Measurements from ENCODE around the gene TRPM2. TPM values are rescaled to one million over a fixed set of nuclear protein-coding genes. Genes with fewer than 3 reads are reported as not detected.

The TRPM2 gene
- total RNA-seq, 4 donors from 2014 or later: 1.1 to 27.2 (median 3.3) TPM

- no peak overlapping the region for H3K27ac ChIP-seq
- H3K36me3 ChIP-seq: no peaks in the 10 kb centered on the region
- no peak overlapping the region for H3K4me3 ChIP-seq
- TF ChIP-seq POLR2A (IDR thresholded peaks at IDR 0.05) (no peak), CTCF (IDR thresholded peaks at IDR 0.05) (no peak)
- peak in 1 of 3 donors; percentile 32 for DNase-seq
- no peaks in the 10 kb centered on the region for H3K9me3 ChIP-seq
- no peaks in the 10 kb centered on the region for H3K4me1 ChIP-seq
- H3K27me3 ChIP-seq: no peaks in the 10 kb centered on the region
Measured at GRCh38 chr21:44397431-44398031, 44.1 kb downstream of the TRPM2 start.

- Histone ChIP-seq H3K27ac (no peak overlapping the region), H3K36me3 (no peaks in the 10 kb centered on the region), H3K9me3 (no peaks in the 10 kb centered on the region), H3K4me3 (no peak overlapping the region), H3K27me3 (no peaks in the 10 kb centered on the region), H3K4me1 (no peaks in the 10 kb centered on the region)
- peak in 1 of 3 donors; percentile 3 for DNase-seq
- TF ChIP-seq CTCF (IDR thresholded peaks at IDR 0.05) (no peak), POLR2A (IDR thresholded peaks at IDR 0.05) (no peak)
Measured at GRCh38 chr21:44398499-44398898, 45.1 kb downstream of the TRPM2 start.

- H3K4me3 ChIP-seq: no peak overlapping the region
- no peak for DNase-seq
- TF ChIP-seq POLR2A (IDR thresholded peaks at IDR 0.05) (no peak), CTCF (IDR thresholded peaks at IDR 0.05) (no peak)
Measured at GRCh38 chr21:44399151-44399954, 45.9 kb downstream of the TRPM2 start.

GRCh38 chr21:44399955-44400790 is 46.8 kb downstream of the TRPM2 start:
- Histone ChIP-seq H3K27ac (no peak overlapping the region), H3K9me3 (no peaks in the 10 kb centered on the region), H3K27me3 (no peaks in the 10 kb centered on the region), H3K4me1 (no peaks in the 10 kb centered on the region), H3K36me3 (no peaks in the 10 kb centered on the region), H3K4me3 (no peak overlapping the region)
- TF ChIP-seq CTCF (IDR thresholded peaks at IDR 0.05) (no peak), POLR2A (IDR thresholded peaks at IDR 0.05) (no peak)
- no peak for DNase-seq

More at GRCh38 chr21:44399151-44399954, 45.9 kb downstream of the TRPM2 start:
- Histone ChIP-seq H3K27me3 (no peaks in the 10 kb centered on the region), H3K27ac (no peak overlapping the region), H3K4me1 (no peaks in the 10 kb centered on the region), H3K36me3 (no peaks in the 10 kb centered on the region), H3K9me3 (no peaks in the 10 kb centered on the region)

- H3K9me3 ChIP-seq: no peaks in the 10 kb centered on the region
- DNase-seq: no peak
- no peaks in the 10 kb centered on the region for H3K27me3 ChIP-seq
- H3K4me1 ChIP-seq: no peaks in the 10 kb centered on the region
- H3K27ac ChIP-seq: no peak overlapping the region
- no peak overlapping the region for H3K4me3 ChIP-seq
- TF ChIP-seq POLR2A (IDR thresholded peaks at IDR 0.05): no peak
- no peak for TF ChIP-seq CTCF (IDR thresholded peaks at IDR 0.05)
- no peaks in the 10 kb centered on the region for H3K36me3 ChIP-seq
Measured at GRCh38 chr21:44400791-44401385, 47.5 kb downstream of the TRPM2 start.

Measured in Peyer's patch (tissue), 4 donors.